GM18502 (cell line): ENCODE data around the gene MUC4.

Source experiments
- ATAC-seq: cut with Tn5 transposase; IDR thresholded peaks from one replicate; pipeline ENCODE4 v1.9.1; 2021; ENCODE audit warnings: mild to moderate bottlenecking; ENCODE audit not compliant: unreplicated experiment, poor library complexity

Gene MUC4

GRCh38 chr3:195763843-195764825 lies 47.6 kb downstream of the MUC4 start:
- ATAC-seq = no peak

GRCh38 chr3:195763076-195763830 lies 48.5 kb downstream of the MUC4 start:
- no peak for ATAC-seq

- no peak for ATAC-seq
Observed at GRCh38 chr3:195762611-195763010, 49.1 kb downstream of the MUC4 start.

GRCh38 chr3:195762249-195762585 lies 49.5 kb downstream of the MUC4 start:
- no peak for ATAC-seq

GRCh38 chr3:195761567-195762248 lies 50.0 kb downstream of the MUC4 start:
- ATAC-seq = no peak

- no peak for ATAC-seq
Observed at GRCh38 chr3:195761123-195761566, 50.6 kb downstream of the MUC4 start.

GRCh38 chr3:195760345-195761122 lies 51.2 kb downstream of the MUC4 start:
- ATAC-seq = no peak

- ATAC-seq = no peak
Observed at GRCh38 chr3:195758721-195759353, 52.9 kb downstream of the MUC4 start.

GRCh38 chr3:195757827-195758226 lies 53.9 kb downstream of the MUC4 start:
- no peak for ATAC-seq

- ATAC-seq = no peak
Observed at GRCh38 chr3:195757438-195757770, 54.3 kb downstream of the MUC4 start.

GRCh38 chr3:195755791-195756676 lies 55.7 kb downstream of the MUC4 start:
- no peak for ATAC-seq

- ATAC-seq = no peak
Observed at GRCh38 chr3:195755391-195755790, 56.3 kb downstream of the MUC4 start.

- ATAC-seq = no peak
Observed at GRCh38 chr3:195754906-195755305, 56.8 kb downstream of the MUC4 start.

- no peak for ATAC-seq
Observed at GRCh38 chr3:195754141-195754540, 57.6 kb downstream of the MUC4 start.

- ATAC-seq = no peak
Observed at GRCh38 chr3:195753581-195753980, 58.1 kb downstream of the MUC4 start.

GRCh38 chr3:195752546-195753331 lies 59.0 kb downstream of the MUC4 start:
- ATAC-seq = no peak

- no peak for ATAC-seq
Observed at GRCh38 chr3:195752066-195752465, 59.7 kb downstream of the MUC4 start.

- ATAC-seq = no peak
Observed at GRCh38 chr3:195751560-195751959, 60.2 kb downstream of the MUC4 start.
